Ovary (tissue), 9 donors: ENCODE results near the gene FANCD2OS. TPM values are rescaled to one million over a fixed set of nuclear protein-coding genes. Genes with fewer than 3 reads are reported as not detected.

ENCODE experiments used
- DNase-seq, 5 donors: peaks; one replicate each; pipeline ENCODE4 v3.0.0-alpha.2; 2019 to 2020
- H3K27ac ChIP-seq, 2 donors: fragments of 200-600 bp; one replicate each; pipeline versions ENCODE4 v1.5.1 to v1.8.0; 2019 to 2022
- H3K27me3 ChIP-seq: fragments of 200-600 bp; one replicate; pipeline ENCODE4 v1.8.0; 2022
- H3K36me3 ChIP-seq: fragments of 200-600 bp; sonication (generic); one replicate; pipeline ENCODE4 v1.5.1; 2019
- H3K4me1 ChIP-seq: one replicate; pipeline ENCODE4 v1.8.1; 2013; ENCODE audit warnings: mild to moderate bottlenecking, moderate library complexity; ENCODE audit not compliant: insufficient read depth
- H3K4me3 ChIP-seq: fragments of 200-600 bp; sonication (generic); one replicate; pipeline ENCODE4 v1.5.1; 2017
- H3K9me3 ChIP-seq, 2 donors: fragments of 200-600 bp in 1 of 2; sonication (generic) in 1 of 2; one replicate each; pipeline versions ENCODE4 v1.5.1 to v1.8.1; 2013 to 2019; ENCODE audit warnings: mild to moderate bottlenecking in 1 of 2, moderate library complexity in 1 of 2
- EP300 ChIP-seq: sonication (generic); formaldehyde crosslinking; IDR thresholded peaks from one replicate; pipeline ENCODE4 v1.6.1; 2017; ENCODE audit warnings: antibody characterized with exemption
- POLR2A ChIP-seq: fragments of 450-650 bp; IDR thresholded peaks from one replicate; pipeline ENCODE4 v1.6.1; 2017; ENCODE audit warnings: antibody characterized with exemption, mild to moderate bottlenecking, moderate library complexity
- WGBS, 3 donors: extraction: QIAGEN DNeasy Blood & Tissue Kit in 1 of 3; methylation state at CpG; one replicate each; pipeline versions ENCODE4 v1.1.5 to v1.1.7; 2013 to 2017; 5-methylcytosine and 5-hydroxymethylcytosine counted together
- intact Hi-C, 4 donors: fragments of 100-400 bp; cut with DNase I; formaldehyde crosslinking; loops; one replicate each; pipeline versions ENCODE4 v1.11.0 to v1.15.1; 2022 to 2023
- polyA plus RNA-seq, 2 donors: library from polyadenylated mRNA; stranded (reverse); fragments of 200-250 nt in 1 of 2; fragments of 350-450 nt in 1 of 2; fragmentation: Illumina TruSeq in 1 of 2; extraction: RNeasy Lipid Tissue Mini Kit (QIAGEN cat#74804) in 1 of 2; gene quantifications; one replicate each; pipeline ENCODE4 v1.2.3, GENCODE V29; 2013 to 2014
- total RNA-seq, 7 donors: library from RNA; depleted of rRNA in 2 of 7; stranded (reverse); fragments of >200 nt in 2 of 7; fragmentation: NEBNext Ultra II Directional in 3 of 7; extraction: Animal tissue kit (Norgen Biotek cat#: 25700) in 3 of 7; gene quantifications; one replicate each; pipeline versions ENCODE4 v1.1.0 to v1.2.4, GENCODE V29; 2016 to 2023
- TF ChIP-seq, protein P1 (sequence below), 3 donors: fragments of 450-650 bp in 2 of 3; fragments of 200-600 bp in 1 of 3; IDR thresholded peaks; one replicate each; pipeline versions ENCODE4 v1.5.1 to v1.8.0; 2016 to 2022; ENCODE audit warnings: antibody characterized with exemption in 3 of 3, mild to moderate bottlenecking in 1 of 3
- donor health status: DM: no; HTN: no; CAD: no; lungs with moderate emphysema.
- donor health status: DM: no; HTN: no; CAD: no.
- donor health status: Bipolar disorder and iron deficiency.
- donor health status: DM: yes; HTN: yes; CAD: no.
- donor health status: DM: no; HTN: no; CAD: no.
- donor health status: DM: yes; HTN: yes; CAD: no.

Gene FANCD2OS
- total and polyA plus RNA-seq, 9 donors: not detected

DNA sequence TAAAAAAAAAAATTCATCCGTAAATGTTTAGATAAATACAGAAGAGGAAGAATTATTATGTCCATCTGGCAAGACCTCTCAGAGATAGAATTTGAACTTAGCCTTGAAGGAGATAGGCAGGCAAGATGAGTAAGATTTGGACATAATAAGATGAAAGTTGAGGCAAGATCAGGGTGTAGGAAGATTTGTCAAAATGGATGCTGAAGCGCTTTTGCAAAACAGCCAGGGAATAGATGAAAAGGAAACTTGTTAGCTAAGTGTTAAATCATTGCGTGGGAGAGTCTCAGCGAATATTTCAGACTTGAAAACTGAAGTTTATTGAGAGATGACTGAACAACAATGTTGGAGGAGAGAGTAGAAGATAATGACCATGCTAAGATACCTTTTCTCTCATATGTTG is 14.7 kb upstream of the FANCD2OS start:
- Histone ChIP-seq H3K4me1 (peaks cover 2% of the 10 kb centered on the region), H3K27ac (no peak overlapping the region), H3K9me3 (no peaks in the 10 kb centered on the region), H3K4me3 (no peak overlapping the region), H3K27me3 (no peaks in the 10 kb centered on the region), H3K36me3 (no peaks in the 10 kb centered on the region)
- WGBS, 3 donors: 22 to 45% (median 28%) methylated on average over 4 of the region's 4 CpGs
- DNase-seq: no peak
- TF ChIP-seq EP300: no peak
- TF ChIP-seq, protein P1, sequence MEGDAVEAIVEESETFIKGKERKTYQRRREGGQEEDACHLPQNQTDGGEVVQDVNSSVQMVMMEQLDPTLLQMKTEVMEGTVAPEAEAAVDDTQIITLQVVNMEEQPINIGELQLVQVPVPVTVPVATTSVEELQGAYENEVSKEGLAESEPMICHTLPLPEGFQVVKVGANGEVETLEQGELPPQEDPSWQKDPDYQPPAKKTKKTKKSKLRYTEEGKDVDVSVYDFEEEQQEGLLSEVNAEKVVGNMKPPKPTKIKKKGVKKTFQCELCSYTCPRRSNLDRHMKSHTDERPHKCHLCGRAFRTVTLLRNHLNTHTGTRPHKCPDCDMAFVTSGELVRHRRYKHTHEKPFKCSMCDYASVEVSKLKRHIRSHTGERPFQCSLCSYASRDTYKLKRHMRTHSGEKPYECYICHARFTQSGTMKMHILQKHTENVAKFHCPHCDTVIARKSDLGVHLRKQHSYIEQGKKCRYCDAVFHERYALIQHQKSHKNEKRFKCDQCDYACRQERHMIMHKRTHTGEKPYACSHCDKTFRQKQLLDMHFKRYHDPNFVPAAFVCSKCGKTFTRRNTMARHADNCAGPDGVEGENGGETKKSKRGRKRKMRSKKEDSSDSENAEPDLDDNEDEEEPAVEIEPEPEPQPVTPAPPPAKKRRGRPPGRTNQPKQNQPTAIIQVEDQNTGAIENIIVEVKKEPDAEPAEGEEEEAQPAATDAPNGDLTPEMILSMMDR (IDR thresholded peaks at IDR 0.05): no peak
- TF ChIP-seq POLR2A: no peak
- intact Hi-C loops: no loop called here

DNA sequence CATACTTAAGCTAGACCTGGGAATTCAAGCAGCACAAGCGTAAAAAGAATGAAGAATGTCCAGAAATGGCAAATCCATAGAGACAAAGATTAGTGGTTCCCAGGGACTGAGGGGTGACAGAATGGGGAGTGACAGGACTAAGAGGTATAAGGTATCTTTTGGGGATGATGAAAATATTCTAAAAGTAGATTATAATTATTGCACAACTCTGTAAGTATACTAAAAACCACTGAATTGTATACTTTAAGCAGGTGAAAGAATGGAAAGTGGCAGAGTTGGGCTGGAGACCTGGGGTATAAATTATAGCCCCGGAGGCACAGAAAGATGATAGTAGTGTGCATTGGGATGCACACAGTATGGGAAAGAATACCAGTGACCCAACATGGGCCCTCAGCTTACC is 13.0 kb upstream of the FANCD2OS start:
- Histone ChIP-seq H3K36me3 (no peaks in the 10 kb centered on the region), H3K4me3 (no peak overlapping the region), H3K27ac (no peak overlapping the region), H3K9me3 (no peaks in the 10 kb centered on the region), H3K4me1 (peaks cover 6% of the 10 kb centered on the region), H3K27me3 (no peaks in the 10 kb centered on the region)
- TF ChIP-seq POLR2A: no peak
- no peak for TF ChIP-seq EP300
- TF ChIP-seq, protein P1 (IDR thresholded peaks at IDR 0.05): no peak
- no peak for DNase-seq
- WGBS, 3 donors: 90 to 95% (median 92%) methylated on average over 2 of the region's 2 CpGs
- intact Hi-C loops: no loop called here

DNA sequence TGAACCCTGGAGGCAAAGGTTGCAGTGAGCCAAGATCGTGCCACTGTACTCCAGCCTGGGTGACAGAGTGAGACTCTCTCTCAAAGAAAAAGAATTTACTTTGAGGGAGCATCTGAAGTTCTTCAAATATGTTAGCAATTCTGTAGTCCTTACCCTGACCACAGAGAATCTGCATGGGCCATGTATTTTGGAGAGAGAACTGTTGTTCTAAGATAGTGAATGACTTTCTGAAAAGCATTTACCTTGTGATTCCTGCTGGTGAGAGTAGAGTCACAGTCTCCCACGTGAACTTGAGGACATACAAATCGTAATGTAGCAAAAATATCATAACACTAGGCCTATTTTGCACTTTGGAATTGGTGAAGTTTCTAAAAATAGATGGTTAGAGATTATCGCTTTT is 11.3 kb upstream of the FANCD2OS start:
- Histone ChIP-seq H3K4me3 (no peak overlapping the region), H3K9me3 (no peaks in the 10 kb centered on the region), H3K36me3 (no peaks in the 10 kb centered on the region), H3K27me3 (no peaks in the 10 kb centered on the region), H3K27ac (no peak overlapping the region), H3K4me1 (peaks cover 6% of the 10 kb centered on the region)
- TF ChIP-seq EP300 (no peak), POLR2A (no peak)
- TF ChIP-seq, protein P1 (IDR thresholded peaks at IDR 0.05): no peak
- WGBS, 3 donors: 44 to 66% (median 50%) methylated on average over 4 of the region's 4 CpGs
- intact Hi-C loops: no loop called here
- no peak for DNase-seq

DNA sequence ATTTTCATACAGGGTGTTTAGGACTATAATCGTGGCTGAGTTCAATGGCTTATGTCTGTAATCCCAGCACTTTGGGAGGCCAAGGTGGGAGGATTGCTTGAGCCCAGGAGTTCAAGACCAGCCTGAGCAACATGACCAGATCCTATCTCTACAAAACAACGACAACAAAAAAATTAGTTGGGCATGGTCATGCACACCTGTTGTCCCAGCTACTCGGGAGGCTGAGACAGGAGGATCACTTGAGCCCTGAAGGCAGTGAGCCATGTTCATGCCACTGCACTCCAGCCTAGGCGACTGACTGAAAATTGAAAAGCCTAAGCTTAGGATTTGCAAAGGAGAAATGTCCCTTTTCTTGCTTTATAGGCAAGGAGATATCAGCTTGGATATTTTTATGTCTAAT is 8.9 kb upstream of the FANCD2OS start:
- intact Hi-C loops: no loop called here
- 72 to 85% (median 80%) methylated on average over 4 of the region's 4 CpGs for WGBS, 3 donors

More for the DNA sequence above, 8.9 kb upstream of the FANCD2OS start:
- Histone ChIP-seq H3K36me3 (no peaks in the 10 kb centered on the region), H3K9me3 (no peaks in the 10 kb centered on the region), H3K27ac (no peak overlapping the region), H3K4me1 (peaks cover 6% of the 10 kb centered on the region), H3K27me3 (no peaks in the 10 kb centered on the region), H3K4me3 (no peak overlapping the region)
- TF ChIP-seq POLR2A: no peak
- no peak for TF ChIP-seq EP300
- TF ChIP-seq, protein P1 (IDR thresholded peaks at IDR 0.05): no peak
- DNase-seq: no peak
